Fibroblast of lung (primary cell): ENCODE measurements around the gene MAML2.

Experiments
- CTCF ChIP-seq, 2 donors: IDR thresholded peaks in 1 of 2; conservative IDR thresholded peaks in 1 of 2; 1 replicate in 1 of 2; 2 replicates in 1 of 2; pipeline ENCODE4 v1.5.1; 2011 to 2012; ENCODE audit warnings: low read length in 2 of 2, control low read depth in 1 of 2, inconsistent platforms in 1 of 2, low read depth in 1 of 2, mild to moderate bottlenecking in 1 of 2
- EZH2 ChIP-seq: IDR thresholded peaks from 2 replicates; pipeline ENCODE4 v1.5.1; 2012; ENCODE audit warnings: low read length, control low read depth, mild to moderate bottlenecking; ENCODE audit errors: missing control alignments

GRCh38 chr11:96303064-96303463 lies 39.9 kb downstream of the MAML2 start:
- TF ChIP-seq CTCF (conservative IDR thresholded peaks at IDR 0.05 in 1 of 2, IDR thresholded peaks at IDR 0.05 in 1 of 2; ENCODE audit: low read depth in 1 of 2, low read length in 2 of 2) (no peak), EZH2 (no peak)
